Type B pancreatic cell (in vitro differentiated cells): ENCODE measurements around the gene CUL4A. TPM values are rescaled to one million over a fixed set of nuclear protein-coding genes. Genes with fewer than 3 reads are reported as not detected.

Experiments
- DNase-seq: peaks from one replicate; pipeline ENCODE4 v3.0.0; 2021; ENCODE audit warnings: mixed read lengths; ENCODE audit not compliant: unreplicated experiment; ENCODE audit errors: extremely low spot score
- H3K27ac Mint-ChIP-seq: 2 replicates; pipeline ENCODE4 v1.8.0; 2021; ENCODE audit warnings: mild to moderate bottlenecking, mixed read lengths
- H3K27me3 Mint-ChIP-seq: 2 replicates; pipeline ENCODE4 v1.8.0; 2021; ENCODE audit warnings: mixed read lengths
- H3K36me3 Mint-ChIP-seq: 2 replicates; pipeline ENCODE4 v1.8.0; 2021; ENCODE audit warnings: mixed read lengths
- H3K4me1 Mint-ChIP-seq: one replicate; pipeline ENCODE4 v1.8.0; 2021; ENCODE audit warnings: mixed read lengths; ENCODE audit not compliant: unreplicated experiment
- H3K4me3 Mint-ChIP-seq: 2 replicates; pipeline ENCODE4 v1.8.0; 2021; ENCODE audit warnings: mild to moderate bottlenecking, mixed read lengths
- H3K9me3 Mint-ChIP-seq: 2 replicates; pipeline ENCODE4 v1.8.0; 2021; ENCODE audit warnings: mixed read lengths
- total RNA-seq: library from RNA; stranded (reverse); gene quantifications from 2 replicates; pipeline ENCODE4 v1.2.1, GENCODE V29; 2021; ENCODE audit warnings: low replicate concordance
- TF ChIP-seq, protein P1 (sequence below): fragments of 200-600 bp; sonication (generic); conservative IDR thresholded peaks from 2 replicates; pipeline ENCODE4 v1.5.0; 2021; ENCODE audit warnings: antibody characterized with exemption, mild to moderate bottlenecking

CUL4A gene
- total RNA-seq, 1 donor from 2014 or later = 64.6 TPM

DNA sequence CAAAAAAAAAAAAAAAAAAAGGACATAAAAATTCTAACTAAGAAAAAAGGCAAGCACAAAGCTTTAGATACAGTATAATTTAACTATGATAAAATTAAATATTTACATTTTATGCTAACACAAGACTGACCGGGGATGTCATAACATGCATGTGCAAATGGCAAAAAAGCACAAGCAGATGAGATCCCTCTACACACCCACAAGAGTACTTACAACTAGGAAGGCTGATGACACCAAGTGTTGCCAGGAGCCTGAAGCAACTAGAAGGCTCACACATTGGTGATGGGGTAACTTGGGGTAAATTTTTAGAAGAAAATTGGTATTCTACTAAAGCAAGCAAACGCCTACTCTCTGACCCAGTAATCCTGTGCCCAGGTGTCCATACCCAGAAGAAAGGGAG lies 7.6 kb upstream of the CUL4A start:
- H3K27me3 Mint-ChIP-seq = no peaks in the 10 kb centered on the region
- H3K9me3 Mint-ChIP-seq = no peaks in the 10 kb centered on the region
- no peak for DNase-seq
- peaks cover 13% of the 10 kb centered on the region for H3K36me3 Mint-ChIP-seq
- TF ChIP-seq, protein P1, sequence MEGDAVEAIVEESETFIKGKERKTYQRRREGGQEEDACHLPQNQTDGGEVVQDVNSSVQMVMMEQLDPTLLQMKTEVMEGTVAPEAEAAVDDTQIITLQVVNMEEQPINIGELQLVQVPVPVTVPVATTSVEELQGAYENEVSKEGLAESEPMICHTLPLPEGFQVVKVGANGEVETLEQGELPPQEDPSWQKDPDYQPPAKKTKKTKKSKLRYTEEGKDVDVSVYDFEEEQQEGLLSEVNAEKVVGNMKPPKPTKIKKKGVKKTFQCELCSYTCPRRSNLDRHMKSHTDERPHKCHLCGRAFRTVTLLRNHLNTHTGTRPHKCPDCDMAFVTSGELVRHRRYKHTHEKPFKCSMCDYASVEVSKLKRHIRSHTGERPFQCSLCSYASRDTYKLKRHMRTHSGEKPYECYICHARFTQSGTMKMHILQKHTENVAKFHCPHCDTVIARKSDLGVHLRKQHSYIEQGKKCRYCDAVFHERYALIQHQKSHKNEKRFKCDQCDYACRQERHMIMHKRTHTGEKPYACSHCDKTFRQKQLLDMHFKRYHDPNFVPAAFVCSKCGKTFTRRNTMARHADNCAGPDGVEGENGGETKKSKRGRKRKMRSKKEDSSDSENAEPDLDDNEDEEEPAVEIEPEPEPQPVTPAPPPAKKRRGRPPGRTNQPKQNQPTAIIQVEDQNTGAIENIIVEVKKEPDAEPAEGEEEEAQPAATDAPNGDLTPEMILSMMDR = no peak
- peaks cover 23% of the 10 kb centered on the region for H3K4me1 Mint-ChIP-seq
- no peak overlapping the region for H3K27ac Mint-ChIP-seq
- H3K4me3 Mint-ChIP-seq = no peak overlapping the region

- Mint-ChIP-seq H3K27ac (no peak overlapping the region), H3K9me3 (no peaks in the 10 kb centered on the region), H3K27me3 (no peaks in the 10 kb centered on the region), H3K4me3 (no peak overlapping the region), H3K36me3 (peaks cover 11% of the 10 kb centered on the region), H3K4me1 (peaks cover 31% of the 10 kb centered on the region)
- no peak for DNase-seq
- TF ChIP-seq, protein P1 = no peak
Measured at GRCh38 chr13:113202912-113203311, 6.5 kb upstream of the CUL4A start.

DNA sequence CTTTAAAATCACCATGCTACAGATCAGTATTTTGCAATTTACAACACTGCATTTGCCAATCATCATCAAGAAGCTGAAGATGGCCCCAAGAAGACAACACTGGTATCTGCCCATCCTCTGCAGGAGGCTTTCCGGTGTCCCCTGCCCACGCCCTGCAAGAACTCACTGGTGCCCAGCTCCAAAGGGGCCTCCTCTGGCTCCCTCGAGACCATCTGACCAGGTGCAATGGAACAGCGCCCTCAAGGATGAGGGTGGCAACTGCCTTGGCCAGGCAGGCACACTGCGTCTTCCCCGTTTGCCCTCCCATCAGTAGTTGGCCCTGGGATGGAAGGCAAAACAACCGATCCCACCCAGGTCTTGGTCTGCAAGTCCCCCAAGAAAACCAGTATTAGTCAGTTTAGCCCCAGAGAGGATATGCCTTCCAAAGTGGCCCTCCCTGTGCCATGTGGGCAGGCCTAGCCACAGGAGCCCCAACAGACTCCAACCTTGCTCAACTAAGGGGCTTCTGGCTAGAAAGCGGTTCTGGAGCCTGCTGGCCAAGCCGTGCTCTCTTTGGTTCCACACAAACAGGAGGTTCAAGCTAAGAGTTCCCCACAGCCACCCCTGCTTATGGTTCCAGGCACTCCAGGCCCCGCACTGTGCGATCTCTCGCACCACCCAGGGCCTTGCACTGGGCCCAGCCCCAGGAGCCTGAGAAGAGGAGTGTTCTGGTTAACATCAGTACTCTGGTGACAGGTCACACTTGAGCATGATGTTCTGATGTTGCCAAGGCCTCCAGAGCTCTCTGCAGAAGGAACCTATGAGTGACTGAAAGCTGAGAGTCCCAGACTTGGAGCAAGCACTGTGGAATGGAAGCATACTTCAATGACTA lies 5.7 kb upstream of the CUL4A start:
- peaks cover 9% of the 10 kb centered on the region for H3K36me3 Mint-ChIP-seq
- TF ChIP-seq, protein P1 = no peak
- H3K9me3 Mint-ChIP-seq = no peaks in the 10 kb centered on the region
- H3K4me1 Mint-ChIP-seq = peaks cover 31% of the 10 kb centered on the region
- H3K27me3 Mint-ChIP-seq = no peaks in the 10 kb centered on the region
- DNase-seq = no peak
- H3K4me3 Mint-ChIP-seq = no peak overlapping the region
- H3K27ac Mint-ChIP-seq = no peak overlapping the region

GRCh38 chr13:113204378-113204734 lies 5.1 kb upstream of the CUL4A start:
- Mint-ChIP-seq H3K27me3 (no peaks in the 10 kb centered on the region), H3K27ac (no peak overlapping the region)

GRCh38 chr13:113205428-113205931 lies 3.9 kb upstream of the CUL4A start:
- TF ChIP-seq, protein P1 = no peak
- H3K36me3 Mint-ChIP-seq = peaks cover 4% of the 10 kb centered on the region
- H3K27ac Mint-ChIP-seq = peak overlapping the region; percentile 57
- H3K9me3 Mint-ChIP-seq = no peaks in the 10 kb centered on the region
- H3K4me1 Mint-ChIP-seq = peaks cover 31% of the 10 kb centered on the region
- no peaks in the 10 kb centered on the region for H3K27me3 Mint-ChIP-seq
- H3K4me3 Mint-ChIP-seq = peak overlapping the region; percentile 61
- no peak for DNase-seq

More at GRCh38 chr13:113204378-113204734, 5.1 kb upstream of the CUL4A start:
- Mint-ChIP-seq H3K4me3 (no peak overlapping the region), H3K9me3 (no peaks in the 10 kb centered on the region), H3K36me3 (peaks cover 9% of the 10 kb centered on the region), H3K4me1 (peaks cover 31% of the 10 kb centered on the region)
- TF ChIP-seq, protein P1 = no peak
- DNase-seq = no peak
